Measurements from ENCODE around the gene LRRC10B.

DNA sequence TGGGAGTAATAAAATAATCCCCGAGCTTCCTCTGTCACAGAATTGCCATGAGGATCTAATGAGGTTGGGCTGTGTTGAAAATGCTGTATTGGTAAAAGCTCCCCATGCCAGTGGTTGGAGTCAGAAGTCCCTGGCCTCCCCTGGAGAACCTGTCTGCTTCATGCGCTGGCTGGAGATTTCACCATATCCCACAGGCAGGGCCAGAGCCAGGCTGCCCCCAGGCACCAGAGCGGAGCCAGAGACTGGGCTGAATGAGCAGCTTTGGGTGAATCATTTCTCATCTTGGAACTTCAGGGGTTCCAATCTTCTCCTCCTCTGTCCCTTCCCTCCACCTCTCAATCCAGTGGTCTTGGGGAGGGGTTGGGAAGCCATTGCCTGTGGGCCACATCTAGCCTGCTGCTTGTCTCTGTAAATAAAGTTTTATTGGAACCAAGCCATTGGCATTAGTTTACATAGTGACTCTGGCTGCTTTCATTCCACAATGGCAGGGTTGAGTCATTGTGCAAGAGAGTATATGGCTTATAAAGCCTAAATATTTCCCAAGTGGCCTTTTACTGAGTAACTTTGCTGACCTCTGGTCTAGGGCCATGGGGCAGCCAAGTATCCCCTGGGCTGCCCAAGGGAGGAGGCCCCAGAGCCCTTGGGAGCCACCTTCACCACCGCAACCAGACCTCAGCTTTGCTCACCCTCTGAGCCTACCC lies 35.2 kb downstream of the LRRC10B start:
- TF ChIP-seq, protein P1, sequence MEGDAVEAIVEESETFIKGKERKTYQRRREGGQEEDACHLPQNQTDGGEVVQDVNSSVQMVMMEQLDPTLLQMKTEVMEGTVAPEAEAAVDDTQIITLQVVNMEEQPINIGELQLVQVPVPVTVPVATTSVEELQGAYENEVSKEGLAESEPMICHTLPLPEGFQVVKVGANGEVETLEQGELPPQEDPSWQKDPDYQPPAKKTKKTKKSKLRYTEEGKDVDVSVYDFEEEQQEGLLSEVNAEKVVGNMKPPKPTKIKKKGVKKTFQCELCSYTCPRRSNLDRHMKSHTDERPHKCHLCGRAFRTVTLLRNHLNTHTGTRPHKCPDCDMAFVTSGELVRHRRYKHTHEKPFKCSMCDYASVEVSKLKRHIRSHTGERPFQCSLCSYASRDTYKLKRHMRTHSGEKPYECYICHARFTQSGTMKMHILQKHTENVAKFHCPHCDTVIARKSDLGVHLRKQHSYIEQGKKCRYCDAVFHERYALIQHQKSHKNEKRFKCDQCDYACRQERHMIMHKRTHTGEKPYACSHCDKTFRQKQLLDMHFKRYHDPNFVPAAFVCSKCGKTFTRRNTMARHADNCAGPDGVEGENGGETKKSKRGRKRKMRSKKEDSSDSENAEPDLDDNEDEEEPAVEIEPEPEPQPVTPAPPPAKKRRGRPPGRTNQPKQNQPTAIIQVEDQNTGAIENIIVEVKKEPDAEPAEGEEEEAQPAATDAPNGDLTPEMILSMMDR (IDR thresholded peaks at IDR 0.05 in 4 of 5, conservative IDR thresholded peaks at IDR 0.05 in 1 of 5), result no peak
- TF ChIP-seq POLR2A (IDR thresholded peaks at IDR 0.05), result no peak

Data from gastrocnemius medialis (tissue), 4 donors.